CD14-positive monocyte (primary cell): Measurements from ENCODE around the gene ANTXR2. TPM values are rescaled to one million over a fixed set of nuclear protein-coding genes. Genes with fewer than 3 reads are reported as not detected.

ENCODE experiments used
- DNase-seq, 3 donors: peaks; one replicate each; pipeline ENCODE4 v3.0.0-alpha.2; 2011 to 2022
- H2AFZ ChIP-seq: 2 replicates; pipeline ENCODE4 v1.6.0; 2012; ENCODE audit warnings: mild to moderate bottlenecking, low read depth, low read length, inconsistent platforms; ENCODE audit not compliant: insufficient read depth, poor library complexity, severe bottlenecking
- H3K27ac ChIP-seq, 2 donors: 1 replicate in 1 of 2; 2 replicates in 1 of 2; pipeline ENCODE4 v1.5.1; 2012 to 2013; ENCODE audit warnings: low read length in 2 of 2, control low read depth in 1 of 2, inconsistent platforms in 1 of 2, low read depth in 1 of 2, mild to moderate bottlenecking in 1 of 2
- H3K27me3 ChIP-seq, 2 donors: one replicate each; pipeline versions ENCODE4 v1.6.0 to v1.6.1; 2011 to 2013; ENCODE audit warnings: low read length in 2 of 2; ENCODE audit not compliant: control insufficient read depth in 2 of 2, insufficient read depth in 2 of 2
- H3K36me3 ChIP-seq, 2 donors: replicated peaks in 1 of 2; 1 replicate in 1 of 2; 2 replicates in 1 of 2; pipeline versions ENCODE4 v1.5.1 to v1.6.1; 2012 to 2013; ENCODE audit warnings: low read length in 2 of 2, control low read depth in 1 of 2, inconsistent platforms in 1 of 2, mild to moderate bottlenecking in 1 of 2; ENCODE audit not compliant: insufficient read depth in 2 of 2, control insufficient read depth in 1 of 2
- H3K4me1 ChIP-seq, 2 donors: 1 replicate in 1 of 2; 2 replicates in 1 of 2; pipeline versions ENCODE4 v1.5.1 to v1.6.1; 2012 to 2013; ENCODE audit warnings: low read length in 2 of 2, control low read depth in 1 of 2, inconsistent platforms in 1 of 2, mild to moderate bottlenecking in 1 of 2, moderate library complexity in 1 of 2; ENCODE audit not compliant: insufficient read depth in 2 of 2, control insufficient read depth in 1 of 2
- H3K4me2 ChIP-seq: replicated peaks from 2 replicates; pipeline ENCODE3; 2012; ENCODE audit warnings: low read length, moderate library complexity, mild to moderate bottlenecking; ENCODE audit not compliant: poor library complexity, severe bottlenecking; ENCODE audit errors: extremely low read depth
- H3K4me3 ChIP-seq, 3 experiments: fragments of 200-600 bp in 1 of 3; sonication (generic) in 1 of 3; replicated peaks in 1 of 3; 1 replicate in 2 of 3; 2 replicates in 1 of 3; pipeline ENCODE4 v1.5.1; 2011 to 2013; ENCODE audit warnings: low read length in 3 of 3, mild to moderate bottlenecking in 3 of 3, control low read depth in 2 of 3, low read depth in 2 of 3, inconsistent platforms in 1 of 3, moderate library complexity in 1 of 3
- H3K79me2 ChIP-seq: 2 replicates; pipeline ENCODE4 v1.6.0; 2012; ENCODE audit warnings: mild to moderate bottlenecking, control low read depth, inconsistent platforms, low read length, moderate library complexity; ENCODE audit not compliant: insufficient read depth
- H3K9ac ChIP-seq: 2 replicates; pipeline ENCODE4 v1.6.0; 2017; ENCODE audit warnings: low read length, mild to moderate bottlenecking; ENCODE audit not compliant: insufficient read depth, poor library complexity, severe bottlenecking
- H3K9me3 ChIP-seq, 2 donors: replicated peaks in 1 of 2; 1 replicate in 1 of 2; 2 replicates in 1 of 2; pipeline versions ENCODE4 v1.5.1 to v1.6.1; 2012 to 2013; ENCODE audit warnings: low read length in 2 of 2, control low read depth in 1 of 2; ENCODE audit not compliant: control insufficient read depth in 1 of 2, insufficient read depth in 1 of 2
- H4K20me1 ChIP-seq: 2 replicates; pipeline ENCODE4 v1.6.0; 2012; ENCODE audit warnings: mild to moderate bottlenecking, low read length, control low read depth, moderate library complexity; ENCODE audit not compliant: insufficient read depth
- H3K27ac Mint-ChIP-seq, 7 donors: one replicate each; pipeline ENCODE4 v1.8.0; 2020; ENCODE audit warnings: mild to moderate bottlenecking in 7 of 7, mixed read lengths in 7 of 7, moderate library complexity in 6 of 7, inconsistent platforms in 2 of 7
- H3K27me3 Mint-ChIP-seq, 3 donors: one replicate each; pipeline ENCODE4 v1.8.0; 2021 to 2022; ENCODE audit warnings: low read depth in 3 of 3, mild to moderate bottlenecking in 3 of 3, mixed read lengths in 3 of 3, moderate library complexity in 3 of 3, inconsistent platforms in 1 of 3
- H3K36me3 Mint-ChIP-seq, 2 donors: one replicate each; pipeline ENCODE4 v1.8.0; 2020; ENCODE audit warnings: mixed read lengths in 2 of 2, inconsistent platforms in 1 of 2, mild to moderate bottlenecking in 1 of 2
- H3K4me1 Mint-ChIP-seq: one replicate; pipeline ENCODE4 v1.8.0; 2020; ENCODE audit warnings: mild to moderate bottlenecking, mixed read lengths
- H3K4me3 Mint-ChIP-seq, 2 donors: one replicate each; pipeline ENCODE4 v1.8.0; 2020; ENCODE audit warnings: mild to moderate bottlenecking in 2 of 2, mixed read lengths in 2 of 2, moderate library complexity in 1 of 2
- H3K9me3 Mint-ChIP-seq, 7 donors: one replicate each; pipeline ENCODE4 v1.8.0; 2020 to 2022; ENCODE audit warnings: mixed read lengths in 7 of 7, mild to moderate bottlenecking in 6 of 7, moderate library complexity in 6 of 7, inconsistent platforms in 2 of 7
- CTCF ChIP-seq: fragments of 200-600 bp; IDR thresholded peaks from one replicate; pipeline ENCODE4 v1.8.0; 2022; ENCODE audit warnings: antibody characterized with exemption, mild to moderate bottlenecking
- WGBS: methylation state at CpG from one replicate; pipeline ENCODE4 v1.1.5; 2013; ENCODE audit warnings: missing lambda C conversion rate; ENCODE audit not compliant: insufficient coverage; 5-methylcytosine and 5-hydroxymethylcytosine counted together
- intact Hi-C, 2 donors: fragments of 100-400 bp; cut with micrococcal nuclease; formaldehyde crosslinking; loops; one replicate each; pipeline versions ENCODE4 v1.15.0 to v1.15.1; 2023
- polyA plus RNA-seq, 3 donors: library from polyadenylated mRNA; depleted of rRNA in 1 of 3; unstranded in 2 of 3; stranded (reverse) in 1 of 3; fragments of 300-500 nt in 2 of 3; fragments of >200 nt in 1 of 3; fragmentation: Illumina TruSeq in 2 of 3; gene quantifications; 1 replicate in 2 of 3; 2 replicates in 1 of 3; pipeline ENCODE4 v1.2.3, GENCODE V29; 2012 to 2021

The ANTXR2 gene
- polyA plus RNA-seq, 3 donors: 15.4 to 69.6 (median 59.2) TPM

GRCh38 chr4:79886557-79886956, 186.5 kb downstream of the ANTXR2 start:
- DNase-seq: no peak
- Histone ChIP-seq H3K9me3 (no peaks in the 10 kb centered on the region), H3K9ac (no peak overlapping the region), H3K4me1 (no peaks in the 10 kb centered on the region), H3K27me3 (no peaks in the 10 kb centered on the region), H3K36me3 (no peaks in the 10 kb centered on the region), H4K20me1 (no peaks in the 10 kb centered on the region), H3K79me2 (no peaks in the 10 kb centered on the region), H3K4me3 (no peak overlapping the region), H3K27ac (no peak overlapping the region), H2AFZ (no peak overlapping the region), H3K4me2 (no peak overlapping the region)
- peaks cover 0 to 5% (median 0%) of the 10 kb centered on the region in 7 donors for H3K9me3 Mint-ChIP-seq
- no peaks in the 10 kb centered on the region for H3K36me3 Mint-ChIP-seq
- H3K4me1 Mint-ChIP-seq: no peaks in the 10 kb centered on the region
- intact Hi-C loops: no loop called here
- TF ChIP-seq CTCF: no peak
- no CpG with 5 or more reads among the region's 1 CpG for WGBS
- H3K27ac Mint-ChIP-seq: no peak overlapping the region
- H3K27me3 Mint-ChIP-seq: no peaks in the 10 kb centered on the region
- H3K4me3 Mint-ChIP-seq: no peak overlapping the region

DNA sequence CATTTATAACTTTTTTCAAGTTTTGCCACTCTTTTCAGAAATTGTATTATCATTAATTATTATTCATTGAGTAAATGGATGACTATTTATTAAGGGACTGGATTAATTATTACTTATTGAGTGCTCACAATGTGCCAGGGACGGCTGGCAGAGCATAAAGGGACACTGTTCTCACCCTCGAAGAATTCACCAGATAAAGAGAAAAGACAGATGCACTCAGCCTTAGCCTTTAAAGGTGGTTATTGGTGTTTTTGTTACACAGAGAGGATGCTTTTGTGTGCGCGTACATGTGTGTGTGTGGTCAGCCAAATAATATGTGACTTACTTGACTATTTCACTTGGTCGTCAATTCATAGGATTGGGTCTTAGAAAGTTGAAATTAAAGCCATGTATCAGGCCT, 187.0 kb downstream of the ANTXR2 start:
- WGBS: 100% methylated on average over 1 of the region's 5 CpGs
- H3K9ac ChIP-seq: no peak overlapping the region
- H4K20me1 ChIP-seq: no peaks in the 10 kb centered on the region

More for the DNA sequence above, 187.0 kb downstream of the ANTXR2 start:
- Mint-ChIP-seq H3K27me3 (no peaks in the 10 kb centered on the region), H3K4me1 (no peaks in the 10 kb centered on the region), H3K36me3 (no peaks in the 10 kb centered on the region), H3K27ac (no peak overlapping the region), H3K9me3 (peaks cover 0 to 5% (median 0%) of the 10 kb centered on the region in 7 donors), H3K4me3 (no peak overlapping the region)
- no peak for TF ChIP-seq CTCF
- DNase-seq: no peak
- H3K4me1 ChIP-seq: no peaks in the 10 kb centered on the region
- H3K36me3 ChIP-seq: no peaks in the 10 kb centered on the region
- no peak overlapping the region for H3K4me2 ChIP-seq
- no peaks in the 10 kb centered on the region for H3K9me3 ChIP-seq
- no peak overlapping the region for H3K27ac ChIP-seq
- no peak overlapping the region for H2AFZ ChIP-seq
- intact Hi-C loops: no loop called here
- no peaks in the 10 kb centered on the region for H3K79me2 ChIP-seq
- no peaks in the 10 kb centered on the region for H3K27me3 ChIP-seq
- no peak overlapping the region for H3K4me3 ChIP-seq
